Peyer's patch (tissue), 4 donors: Measurements from ENCODE around the gene C20orf204. TPM values are rescaled to one million over a fixed set of nuclear protein-coding genes. Genes with fewer than 3 reads are reported as not detected.
A peak's percentile ranks its signal among the peaks of the same experiment; 100 is the strongest.

Source experiments
- DNase-seq, 3 donors: peaks; one replicate each; pipeline ENCODE4 v3.0.0-alpha.2; 2017 to 2019
- H3K27ac ChIP-seq, 4 donors: fragments of 200-600 bp; sonication (generic); one replicate each; pipeline ENCODE4 v1.5.1; 2016 to 2019
- H3K27me3 ChIP-seq, 2 donors: fragments of 200-600 bp; sonication (generic); one replicate each; pipeline ENCODE4 v1.5.1; 2019
- H3K36me3 ChIP-seq, 3 donors: fragments of 200-600 bp; sonication (generic); one replicate each; pipeline ENCODE4 v1.5.1; 2016 to 2019
- H3K4me1 ChIP-seq, 4 donors: fragments of 200-600 bp; sonication (generic); one replicate each; pipeline ENCODE4 v1.5.1; 2016 to 2019
- H3K4me3 ChIP-seq, 4 donors: fragments of 200-600 bp; sonication (generic); 1 replicate in 3 of 4; 2 replicates in 1 of 4; pipeline ENCODE4 v1.5.1; 2016 to 2019; ENCODE audit warnings: mild to moderate bottlenecking in 1 of 4
- H3K9me3 ChIP-seq, 4 donors: fragments of 200-600 bp; sonication (generic); one replicate each; pipeline ENCODE4 v1.5.1; 2016 to 2019; ENCODE audit warnings: mild to moderate bottlenecking in 1 of 4
- CTCF ChIP-seq, 6 experiments: fragments of 450-650 bp in 4 of 6; fragments of 200-600 bp in 2 of 6; sonication (generic) in 1 of 6; IDR thresholded peaks; one replicate each; pipeline ENCODE4 v1.5.1; 2017 to 2019; ENCODE audit warnings: antibody characterized with exemption in 6 of 6, mild to moderate bottlenecking in 3 of 6, moderate library complexity in 1 of 6
- POLR2A ChIP-seq, 2 donors: fragments of 450-650 bp; IDR thresholded peaks; one replicate each; pipeline ENCODE4 v1.5.1; 2017; ENCODE audit warnings: antibody characterized with exemption in 2 of 2, mild to moderate bottlenecking in 2 of 2, moderate library complexity in 2 of 2
- total RNA-seq, 4 donors: library from RNA; depleted of rRNA; stranded (reverse); fragments of >200 nt; gene quantifications; one replicate each; pipeline ENCODE4 v1.1.0, GENCODE V29; 2016

The C20orf204 gene
- total RNA-seq, 4 donors from 2014 or later = 0.18 to 2.1 (median 1.1) TPM

DNA sequence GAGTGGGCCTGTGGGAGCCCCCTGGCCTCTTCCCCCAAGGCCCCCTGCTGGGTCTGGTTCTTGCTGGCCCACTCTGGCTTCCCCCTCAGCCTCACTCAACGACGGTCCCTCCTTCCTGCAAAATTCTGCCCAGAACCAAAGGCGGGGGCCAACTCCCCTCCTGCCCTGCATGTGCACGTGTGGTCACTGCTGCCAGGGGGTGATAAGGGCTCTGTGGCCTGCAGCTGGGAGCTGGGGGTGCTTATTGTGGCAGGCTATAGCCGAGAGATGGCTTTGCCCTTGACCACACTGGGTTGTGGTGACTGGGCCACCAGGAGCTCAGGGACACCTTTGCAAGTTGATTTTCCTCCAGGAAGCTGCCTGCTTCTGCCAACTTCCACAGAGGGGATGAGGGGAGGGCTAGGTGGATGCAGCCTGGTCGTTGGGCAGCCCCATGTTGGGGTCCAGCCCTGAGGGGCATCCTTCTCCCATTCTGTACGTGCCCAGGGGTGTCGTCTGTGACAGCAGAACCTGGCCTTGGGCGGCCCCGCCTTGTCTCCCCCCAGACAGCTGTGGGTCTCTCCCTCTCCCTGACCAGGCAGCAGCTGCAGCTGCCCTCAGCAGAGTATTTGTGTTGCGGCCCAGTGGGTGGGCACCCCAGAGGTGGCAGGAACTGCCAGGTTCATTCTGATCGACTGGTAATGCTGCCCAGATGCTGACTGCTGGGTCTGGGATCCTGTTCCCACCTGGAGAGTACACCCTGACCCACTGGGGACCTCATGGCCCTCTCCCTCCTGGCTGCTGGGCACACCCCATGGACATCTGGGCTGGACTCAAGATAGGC is 32.6 kb downstream of the C20orf204 start:
- no peak overlapping the region for H3K4me3 ChIP-seq
- no peaks in the 10 kb centered on the region for H3K9me3 ChIP-seq
- peaks cover 0 to 48% (median 29%) of the 10 kb centered on the region in 4 donors for H3K4me1 ChIP-seq
- no peak overlapping the region for H3K27ac ChIP-seq
- peaks cover 0 to 10% (median 0%) of the 10 kb centered on the region in 3 donors for H3K36me3 ChIP-seq
- no peak for DNase-seq
- TF ChIP-seq CTCF (IDR thresholded peaks at IDR 0.05) (no peak), POLR2A (IDR thresholded peaks at IDR 0.05) (no peak)
- no peaks in the 10 kb centered on the region for H3K27me3 ChIP-seq

- Histone ChIP-seq H3K4me1 (peaks cover 0 to 41% (median 23%) of the 10 kb centered on the region in 4 donors), H3K27ac (no peak overlapping the region), H3K27me3 (no peaks in the 10 kb centered on the region), H3K36me3 (peaks cover 0 to 16% (median 0%) of the 10 kb centered on the region in 3 donors), H3K4me3 (no peak overlapping the region), H3K9me3 (no peaks in the 10 kb centered on the region)
- no peak for TF ChIP-seq POLR2A (IDR thresholded peaks at IDR 0.05)
- no peak for TF ChIP-seq CTCF (IDR thresholded peaks at IDR 0.05)
- no peak for DNase-seq
These were observed 33.2 kb downstream of the C20orf204 start for GRCh38 chr20:64069209-64069613.

GRCh38 chr20:64069614-64070243 is 33.7 kb downstream of the C20orf204 start:
- H3K27me3 ChIP-seq = no peaks in the 10 kb centered on the region
- DNase-seq = peak in 1 of 3 donors; percentile 39
- no peaks in the 10 kb centered on the region for H3K9me3 ChIP-seq
- TF ChIP-seq CTCF (IDR thresholded peaks at IDR 0.05) (peak; percentile 38 to 72 (median 50)), POLR2A (IDR thresholded peaks at IDR 0.05) (no peak)
- peaks cover 0 to 39% (median 19%) of the 10 kb centered on the region in 4 donors for H3K4me1 ChIP-seq
- peaks cover 0 to 18% (median 0%) of the 10 kb centered on the region in 3 donors for H3K36me3 ChIP-seq
- no peak overlapping the region for H3K4me3 ChIP-seq
- H3K27ac ChIP-seq = no peak overlapping the region

DNA sequence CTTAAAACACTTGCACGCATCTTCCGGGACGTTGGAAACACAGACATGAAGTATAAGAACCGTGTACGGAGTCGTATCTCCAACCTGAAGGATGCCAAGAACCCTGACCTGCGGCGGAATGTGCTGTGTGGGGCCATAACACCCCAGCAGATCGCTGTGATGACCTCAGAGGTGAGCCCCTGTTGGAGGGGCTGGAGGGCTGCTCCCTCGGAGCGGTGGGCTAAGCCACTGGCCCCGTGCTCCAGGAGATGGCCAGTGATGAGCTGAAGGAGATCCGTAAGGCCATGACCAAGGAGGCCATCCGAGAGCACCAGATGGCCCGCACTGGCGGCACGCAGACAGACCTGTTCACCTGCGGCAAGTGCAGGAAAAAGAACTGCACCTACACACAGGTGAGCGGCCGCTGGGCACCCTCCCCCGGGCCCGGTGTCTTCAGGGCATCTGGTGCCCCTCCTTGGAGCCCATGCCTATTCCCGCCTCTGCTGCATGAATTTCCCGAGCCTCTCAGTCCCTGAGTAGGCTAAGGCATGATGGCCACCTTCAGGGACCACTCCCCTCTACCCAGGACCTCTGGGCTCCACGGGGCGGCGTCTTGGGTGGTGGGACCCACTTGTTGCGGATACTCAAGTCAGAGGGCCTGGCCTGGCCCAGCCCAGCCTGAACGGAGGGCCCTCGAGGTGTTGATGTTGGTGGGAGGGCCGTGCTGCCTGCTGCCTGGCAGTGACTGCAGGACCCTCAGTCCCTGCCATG is 34.4 kb downstream of the C20orf204 start:
- peaks cover 0 to 22% (median 0%) of the 10 kb centered on the region in 3 donors for H3K36me3 ChIP-seq
- peak in 1 of 3 donors; percentile 49 for DNase-seq
- H3K9me3 ChIP-seq = no peaks in the 10 kb centered on the region
- H3K27ac ChIP-seq = no peak overlapping the region
- no peaks in the 10 kb centered on the region for H3K27me3 ChIP-seq
- no peak overlapping the region for H3K4me3 ChIP-seq
- H3K4me1 ChIP-seq = peaks cover 0 to 43% (median 12%) of the 10 kb centered on the region in 4 donors
- no peak for TF ChIP-seq CTCF (IDR thresholded peaks at IDR 0.05)
- no peak for TF ChIP-seq POLR2A (IDR thresholded peaks at IDR 0.05)
